BJ (cell line): Measurements from ENCODE around the gene TP53AIP1. TPM values are rescaled to one million over a fixed set of nuclear protein-coding genes. Genes with fewer than 3 reads are reported as not detected.

ENCODE experiments used
- CTCF ChIA-PET: fragments of 350-600 bp; formaldehyde crosslinking; extraction: SDS; loops from one replicate; lab custom pipeline; 2021; ENCODE audit warnings: antibody characterized with exemption, inconsistent platforms; lab: Yijun Ruan, JAX
- POLR2A ChIA-PET: fragments of 300-600 bp; sonication (Branson Sonifier 250); formaldehyde crosslinking; extraction: SDS; loops from one replicate; lab custom pipeline; 2021; ENCODE audit warnings: antibody characterized with exemption; lab: Charles Lee
- DNase-seq: peaks from one replicate; pipeline ENCODE4 v3.0.0-alpha.2; 2011; ENCODE audit warnings: low read depth
- H3K27me3 ChIP-seq: 2 replicates; pipeline ENCODE4 v1.6.0; 2011; ENCODE audit warnings: low read length; ENCODE audit not compliant: control insufficient read depth, insufficient read depth
- H3K36me3 ChIP-seq: 2 replicates; pipeline ENCODE4 v1.5.1; 2011; ENCODE audit warnings: low read length; ENCODE audit not compliant: control insufficient read depth, insufficient read depth
- H3K4me3 ChIP-seq: 2 replicates; pipeline ENCODE4 v1.5.1; 2011; ENCODE audit warnings: low read depth, mild to moderate bottlenecking, control low read depth, low read length
- polyA plus RNA-seq: library from polyadenylated mRNA; depleted of rRNA; stranded (reverse); fragments of >200 nt; gene quantifications from 2 replicates; pipeline ENCODE4 v1.2.3, GENCODE V29; 2011
- TF ChIP-seq, protein P1 (sequence below): IDR thresholded peaks from 2 replicates; pipeline ENCODE4 v1.5.1; 2011; ENCODE audit warnings: low read depth, mild to moderate bottlenecking, control low read depth, inconsistent platforms, low read length, moderate library complexity; ENCODE audit not compliant: insufficient read depth

Gene TP53AIP1
- polyA plus RNA-seq, 1 experiment, result not detected

DNA sequence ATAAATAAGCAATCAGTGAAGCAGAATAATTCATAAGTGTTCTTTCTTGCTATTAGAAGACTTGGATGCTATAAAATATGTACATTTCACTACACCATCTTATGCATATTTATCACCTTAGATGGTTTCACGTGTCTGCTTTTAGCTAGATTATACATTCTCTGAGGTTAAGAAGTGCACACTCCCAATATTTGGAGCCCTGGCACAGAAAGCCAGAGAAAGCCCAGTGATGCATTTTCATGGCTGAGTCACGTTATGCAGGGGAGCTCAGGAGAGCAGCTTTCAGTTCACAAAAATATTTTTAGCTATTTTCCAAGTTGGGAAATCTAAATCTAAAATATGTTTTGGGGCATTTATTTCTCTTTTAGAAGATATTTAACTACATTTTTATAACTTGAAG, 5.1 kb upstream of the TP53AIP1 start:
- DNase-seq, result no peak
- TF ChIP-seq, protein P1, sequence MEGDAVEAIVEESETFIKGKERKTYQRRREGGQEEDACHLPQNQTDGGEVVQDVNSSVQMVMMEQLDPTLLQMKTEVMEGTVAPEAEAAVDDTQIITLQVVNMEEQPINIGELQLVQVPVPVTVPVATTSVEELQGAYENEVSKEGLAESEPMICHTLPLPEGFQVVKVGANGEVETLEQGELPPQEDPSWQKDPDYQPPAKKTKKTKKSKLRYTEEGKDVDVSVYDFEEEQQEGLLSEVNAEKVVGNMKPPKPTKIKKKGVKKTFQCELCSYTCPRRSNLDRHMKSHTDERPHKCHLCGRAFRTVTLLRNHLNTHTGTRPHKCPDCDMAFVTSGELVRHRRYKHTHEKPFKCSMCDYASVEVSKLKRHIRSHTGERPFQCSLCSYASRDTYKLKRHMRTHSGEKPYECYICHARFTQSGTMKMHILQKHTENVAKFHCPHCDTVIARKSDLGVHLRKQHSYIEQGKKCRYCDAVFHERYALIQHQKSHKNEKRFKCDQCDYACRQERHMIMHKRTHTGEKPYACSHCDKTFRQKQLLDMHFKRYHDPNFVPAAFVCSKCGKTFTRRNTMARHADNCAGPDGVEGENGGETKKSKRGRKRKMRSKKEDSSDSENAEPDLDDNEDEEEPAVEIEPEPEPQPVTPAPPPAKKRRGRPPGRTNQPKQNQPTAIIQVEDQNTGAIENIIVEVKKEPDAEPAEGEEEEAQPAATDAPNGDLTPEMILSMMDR, result no peak
- Histone ChIP-seq H3K4me3 (no peak overlapping the region), H3K27me3 (peaks cover 10% of the 10 kb centered on the region), H3K36me3 (no peaks in the 10 kb centered on the region)
- ChIA-PET CTCF (interaction anchor here (1.6 to 9.4 kb wide), 3 partner anchors 9 to 91 kb away, joined by 3 to 83 read pairs (median 29); no protein-coding TSS in a partner anchor), POLR2A (interaction anchor here (0.6 kb wide), 1 partner anchor 13 kb away, joined by 3 read pairs; no protein-coding TSS in a partner anchor)

DNA sequence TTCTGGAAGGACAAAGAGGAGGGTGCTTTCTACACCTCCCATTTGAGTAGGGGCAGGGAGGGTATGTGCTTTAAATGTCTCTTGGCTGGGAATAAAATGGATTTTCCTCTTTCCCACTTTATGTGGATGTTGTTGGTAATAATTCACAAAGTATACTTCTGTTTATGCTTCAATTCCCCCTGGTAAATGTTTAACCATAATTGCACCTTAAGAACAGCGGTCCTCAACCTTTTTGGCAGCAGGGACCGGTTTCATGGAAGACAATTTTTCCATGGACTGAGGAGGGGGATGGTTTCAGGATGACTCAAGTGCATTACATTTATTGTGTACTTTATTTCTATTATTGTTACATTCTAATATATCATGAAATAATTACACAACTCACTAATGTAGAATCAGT, 4.0 kb upstream of the TP53AIP1 start:
- CTCF ChIA-PET, result interaction anchor here (1.1 to 9.4 kb wide), 5 partner anchors 10 to 850 kb away, joined by 3 to 83 read pairs (median 6); no protein-coding TSS in a partner anchor
- no peak for DNase-seq
- TF ChIP-seq, protein P1, result no peak
- Histone ChIP-seq H3K4me3 (no peak overlapping the region), H3K36me3 (no peaks in the 10 kb centered on the region), H3K27me3 (peaks cover 12% of the 10 kb centered on the region)
- POLR2A ChIA-PET, result no interaction called here

DNA sequence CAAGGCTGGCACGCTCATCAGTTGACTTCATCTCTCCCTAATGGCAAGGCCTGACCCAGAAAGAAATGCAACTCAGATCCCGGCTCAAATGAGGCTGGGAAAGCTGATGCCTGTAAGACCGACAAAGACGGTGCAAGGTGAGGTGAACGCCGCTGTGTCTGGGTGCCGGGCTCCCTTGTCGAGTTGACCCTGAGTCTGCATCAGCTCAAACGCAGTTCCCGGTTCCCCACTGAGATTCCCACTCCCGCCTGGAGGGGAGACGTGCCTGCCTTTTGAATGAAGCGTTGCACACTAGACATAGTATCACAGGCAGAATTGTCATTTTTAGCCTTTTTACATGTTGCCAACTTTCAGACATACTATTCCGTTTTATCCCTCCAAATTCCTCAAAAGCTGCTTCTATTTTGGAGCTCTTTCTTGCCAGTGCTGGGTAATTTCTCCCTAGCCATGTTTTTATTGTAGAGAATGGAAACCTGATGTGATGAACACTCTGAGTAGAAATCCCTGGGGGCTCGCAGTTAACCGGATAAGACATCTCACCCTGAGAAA, 831 bp upstream of the TP53AIP1 start:
- CTCF ChIA-PET, result interaction anchor here (1.1 to 9.4 kb wide), 4 partner anchors 11 to 59 kb away, joined by 3 to 83 read pairs (median 8); no protein-coding TSS in a partner anchor
- H3K4me3 ChIP-seq, result no peak overlapping the region
- no peaks in the 10 kb centered on the region for H3K36me3 ChIP-seq
- POLR2A ChIA-PET, result no interaction called here
- peaks cover 16% of the 10 kb centered on the region for H3K27me3 ChIP-seq
- no peak for DNase-seq
- TF ChIP-seq, protein P1, result no peak

DNA sequence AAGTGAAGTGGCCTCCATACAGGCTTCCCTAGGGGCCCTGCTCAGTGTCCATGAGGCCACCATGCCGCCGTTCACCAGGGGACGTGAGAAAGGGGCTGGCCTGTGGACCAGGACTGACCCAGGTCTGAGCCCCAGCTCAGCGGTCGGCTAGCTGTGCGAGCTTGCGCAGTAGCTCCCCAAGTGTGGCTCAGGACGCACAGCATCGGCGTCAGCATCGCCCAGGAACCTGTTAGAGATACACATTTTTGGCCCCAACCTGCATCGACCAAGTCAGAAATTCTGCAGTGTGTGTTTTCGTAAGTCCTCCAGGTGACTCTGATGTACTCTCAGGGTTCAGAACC, 429 bp downstream of the TP53AIP1 start:
- POLR2A ChIA-PET, result no interaction called here
- CTCF ChIA-PET, result interaction anchor here (9.4 kb wide), 1 partner anchor 57 kb away, joined by 83 read pairs; no protein-coding TSS in a partner anchor
- H3K36me3 ChIP-seq, result no peaks in the 10 kb centered on the region
- no peak for DNase-seq
- peaks cover 17% of the 10 kb centered on the region for H3K27me3 ChIP-seq
- TF ChIP-seq, protein P1, result no peak
- H3K4me3 ChIP-seq, result no peak overlapping the region

DNA sequence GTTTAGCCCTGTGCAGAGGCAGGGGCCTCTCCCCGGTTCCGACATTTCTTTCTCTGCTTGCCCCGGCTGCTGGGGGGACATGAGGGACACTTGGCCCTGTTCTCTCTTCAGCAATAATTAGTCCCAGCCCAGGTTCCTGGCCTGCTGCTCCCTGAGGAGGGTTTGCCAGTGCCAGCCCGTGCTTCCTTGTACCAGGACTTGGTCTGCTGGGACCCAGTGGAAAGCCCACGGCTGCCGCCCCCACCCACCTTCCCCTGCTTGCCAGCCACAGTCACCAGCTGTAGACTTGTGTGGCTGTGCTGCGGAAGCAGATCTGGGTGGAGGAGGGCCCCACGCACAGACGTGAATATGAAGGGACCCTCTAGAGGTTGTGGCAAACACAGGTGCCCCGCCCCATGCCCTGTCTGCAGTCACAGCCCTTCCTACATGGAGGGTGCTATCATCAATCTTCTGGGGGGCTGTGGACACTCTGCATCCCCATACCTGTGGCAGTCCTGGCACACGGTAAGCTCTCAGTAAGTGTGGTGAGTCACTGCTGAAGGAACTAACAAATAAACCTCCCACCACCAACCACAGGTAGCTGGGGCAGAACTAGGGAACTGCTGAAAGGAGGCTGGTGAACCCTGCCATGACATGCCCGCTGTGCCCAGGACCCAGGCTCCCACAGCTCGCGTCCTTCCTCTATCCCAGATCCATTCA, 949 bp downstream of the TP53AIP1 start:
- TF ChIP-seq, protein P1, result no peak
- ChIA-PET CTCF (interaction anchor here (2.7 to 9.4 kb wide), 2 partner anchors 57 kb away, joined by 18 to 83 read pairs; no protein-coding TSS in a partner anchor), POLR2A (interaction anchor here (0.6 kb wide), 1 partner anchor 13 kb away, joined by 3 read pairs; no protein-coding TSS in a partner anchor)
- no peaks in the 10 kb centered on the region for H3K36me3 ChIP-seq
- no peak overlapping the region for H3K4me3 ChIP-seq
- DNase-seq, result no peak
- peaks cover 20% of the 10 kb centered on the region for H3K27me3 ChIP-seq
